ENCODE results near the gene FAIM.
A peak's percentile ranks its signal among the peaks of the same experiment; 100 is the strongest.
"Not testable (repeated sequence)": the region's sequence is repeated elsewhere in the genome, so short reads cannot be mapped to it uniquely, and the experiment has no call there.

The FAIM gene

DNA sequence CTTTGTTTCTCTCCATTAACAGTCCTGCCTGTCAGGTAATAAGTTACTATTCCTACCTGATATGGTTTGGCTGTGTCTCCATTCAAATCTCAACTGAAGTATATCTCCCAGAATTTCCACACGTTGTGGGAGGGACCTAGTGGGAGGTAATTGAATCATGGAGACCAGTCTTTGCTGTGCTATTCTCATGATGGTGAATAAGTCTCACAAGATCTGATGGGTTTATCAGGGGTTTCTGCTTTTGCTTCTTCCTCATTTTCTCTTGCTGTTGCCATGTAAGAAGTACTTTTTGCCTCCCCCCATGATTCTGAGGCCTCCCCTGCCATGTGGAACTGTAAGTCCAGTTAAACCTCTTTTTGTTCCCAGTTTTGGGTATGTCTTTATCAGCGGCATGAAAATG lies 6.9 kb upstream of the FAIM start:
- not testable (repeated sequence) for DNase-seq (ENCODE audit: low read depth, low spot score)

DNA sequence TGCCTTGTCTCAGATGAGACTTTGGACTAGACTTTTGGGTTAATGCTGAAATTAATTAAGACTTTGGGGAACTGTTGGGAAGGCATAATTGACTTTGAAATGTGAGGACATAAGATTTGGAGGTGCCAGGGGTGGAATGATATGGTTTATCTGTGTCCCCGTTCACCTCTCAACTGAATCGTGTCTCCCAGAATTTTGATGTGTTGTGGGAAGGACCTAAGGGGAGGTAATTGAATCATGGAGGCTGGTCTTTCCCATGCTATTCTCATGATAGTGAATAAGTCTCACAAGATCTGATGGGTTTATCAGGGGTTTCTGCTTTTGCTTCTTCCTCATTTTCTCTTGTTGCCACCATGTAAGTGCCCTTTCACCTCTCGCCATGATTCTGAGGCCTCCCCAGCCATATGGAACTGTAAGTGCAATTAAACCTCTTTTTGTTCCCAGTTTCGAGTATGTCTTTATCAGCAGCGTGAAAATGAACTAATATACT lies 4.4 kb upstream of the FAIM start:
- not testable (repeated sequence) for DNase-seq (ENCODE audit: low read depth, low spot score)

DNA sequence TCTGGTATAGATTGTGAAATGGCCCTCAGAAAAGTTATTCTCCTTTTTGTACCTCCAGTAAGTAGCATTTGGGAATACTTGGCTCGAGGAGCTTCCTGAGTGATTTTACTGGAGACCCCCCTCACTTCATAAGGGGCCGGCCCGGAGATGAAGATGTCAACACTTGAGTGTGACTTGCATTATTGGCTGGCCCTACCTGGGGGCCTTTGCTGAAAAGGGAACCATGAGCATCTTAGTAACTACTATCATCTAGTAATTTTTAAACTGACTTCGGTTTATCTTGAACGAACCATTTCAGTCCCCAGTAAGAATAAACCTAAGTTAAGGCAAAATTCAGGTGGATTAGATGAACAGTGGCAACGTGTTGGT lies 1.3 kb downstream of the FAIM start:
- no peak for DNase-seq (ENCODE audit: low read depth, low spot score)

DNA sequence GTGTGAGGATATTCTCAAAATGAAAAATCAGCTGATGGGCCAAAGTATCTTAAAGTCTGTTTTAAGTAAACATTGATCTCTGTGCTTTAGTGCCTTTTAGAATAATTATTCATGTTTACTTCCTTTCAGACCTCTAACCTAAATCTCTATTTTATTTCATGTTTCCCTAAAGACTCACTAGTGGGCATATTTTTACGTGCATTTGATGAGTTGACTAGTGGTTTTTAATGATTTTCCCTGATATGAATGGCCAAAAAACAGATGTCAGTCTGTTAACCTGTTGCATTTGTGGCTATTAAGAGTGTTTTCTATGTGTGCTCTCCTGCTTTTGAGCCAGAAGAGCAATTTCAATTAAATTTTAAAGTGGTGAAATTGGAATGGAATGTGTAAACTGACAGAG lies 6.9 kb downstream of the FAIM start:
- no peak for DNase-seq (ENCODE audit: low read depth, low spot score)

DNA sequence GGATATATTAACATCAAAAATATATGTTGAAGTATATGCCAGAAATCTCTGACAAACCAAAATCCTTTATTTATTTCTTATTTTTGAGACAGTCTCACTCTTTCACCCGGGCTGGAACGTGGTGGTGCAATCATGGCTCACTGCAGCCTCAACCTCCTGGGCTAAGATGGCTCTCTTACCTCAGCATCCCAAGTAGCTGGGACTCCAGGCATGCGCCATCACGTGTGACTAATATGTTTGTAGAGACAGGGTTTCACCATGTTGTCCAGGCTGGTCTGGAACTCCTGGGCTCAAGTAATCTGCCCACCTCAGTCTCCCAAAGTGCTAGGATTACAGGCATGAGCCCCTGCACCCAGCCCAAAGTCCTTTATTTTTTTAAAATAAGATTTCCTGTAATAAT lies 11.9 kb downstream of the FAIM start:
- no peak for DNase-seq (ENCODE audit: low read depth, low spot score)

DNA sequence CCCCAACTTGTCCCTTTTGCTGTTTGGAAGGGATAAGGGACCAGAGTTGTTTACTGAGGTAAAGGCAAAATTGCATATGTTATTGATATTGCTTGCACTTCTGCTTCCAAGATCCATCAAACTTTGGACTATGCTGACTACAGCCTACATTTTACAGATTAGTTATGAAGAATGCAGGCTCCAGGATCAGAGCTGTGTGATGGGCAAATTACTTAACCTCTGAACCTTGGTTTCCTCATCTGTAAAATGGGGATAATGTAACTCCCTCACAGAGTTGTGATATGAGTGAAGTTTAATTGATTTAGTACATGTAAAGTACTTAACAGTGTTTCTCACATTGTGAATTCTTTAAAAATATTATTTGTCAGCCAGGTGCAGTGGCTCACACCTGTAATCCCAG lies 15.9 kb downstream of the FAIM start:
- no peak for DNase-seq (ENCODE audit: low read depth, low spot score)

DNA sequence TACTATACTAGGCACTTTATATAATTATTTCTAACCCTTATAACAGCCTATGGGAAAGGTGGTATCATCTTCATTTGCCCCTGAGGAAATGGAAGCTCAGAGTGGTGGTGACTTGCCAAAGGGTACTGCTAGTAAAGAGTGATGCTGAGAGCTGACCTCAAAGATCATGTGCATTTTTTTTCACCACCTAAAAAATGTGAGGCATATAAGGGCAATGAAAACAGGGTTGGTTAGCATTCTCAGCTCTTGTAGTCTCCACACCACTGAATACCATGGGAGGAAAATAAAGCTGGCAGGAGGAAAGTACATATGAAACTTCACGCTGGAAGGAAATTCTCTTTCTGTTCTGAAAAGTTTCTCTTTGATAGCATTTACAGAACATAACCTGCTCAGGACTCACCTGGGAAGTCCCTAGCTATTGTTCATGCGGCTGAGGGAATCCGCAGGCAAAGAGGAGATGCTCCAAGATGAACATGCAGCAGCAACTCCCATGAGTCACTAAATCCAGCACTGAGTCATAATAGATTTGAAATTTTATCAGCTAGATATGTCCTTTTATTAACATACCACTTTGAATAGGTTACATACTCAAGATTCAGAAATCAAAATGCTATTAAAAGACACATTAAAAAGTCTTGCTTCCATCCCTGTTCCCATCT lies 17.3 kb downstream of the FAIM start:
- DNase-seq (ENCODE audit: low read depth, low spot score), result no peak

DNA sequence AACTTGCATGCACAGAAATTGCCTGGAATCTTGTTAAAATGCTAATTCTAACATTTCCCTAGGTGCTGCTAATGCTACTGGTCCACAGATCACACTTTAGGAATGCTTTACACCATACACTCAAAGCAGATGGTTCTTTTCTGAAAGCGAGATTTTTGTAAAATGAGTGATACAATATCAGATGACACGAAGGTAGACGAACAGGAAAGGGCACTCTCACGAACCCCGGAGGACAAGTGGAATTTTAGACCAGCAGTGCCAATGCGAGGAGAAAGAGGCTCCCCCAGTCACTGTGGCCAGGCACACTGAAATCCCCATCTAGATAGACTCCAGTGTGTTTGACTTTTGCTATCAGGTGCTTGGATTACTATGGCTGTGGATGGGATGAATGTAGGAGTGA lies 21.0 kb downstream of the FAIM start:
- DNase-seq (ENCODE audit: low read depth, low spot score), result no peak

DNA sequence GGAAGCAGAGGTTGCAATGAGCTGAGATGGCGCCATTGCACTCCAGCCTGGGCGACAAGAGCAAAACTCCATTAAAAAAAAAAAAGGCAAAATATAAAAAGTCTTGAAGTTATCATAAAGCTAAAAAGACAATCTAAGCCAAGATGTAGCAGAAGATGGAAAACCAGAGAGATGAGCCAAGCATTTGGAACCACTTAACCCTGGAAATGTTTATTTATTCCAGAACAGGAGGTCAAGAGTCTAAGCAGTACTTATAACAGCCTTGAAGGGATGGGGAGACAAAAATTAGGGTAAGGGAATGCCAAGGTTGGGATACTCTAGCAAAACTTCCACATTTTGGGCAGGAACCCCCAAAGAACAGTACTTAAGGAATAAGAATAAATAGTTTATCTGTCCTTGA lies 30.1 kb downstream of the FAIM start:
- no peak for DNase-seq (ENCODE audit: low read depth, low spot score)

DNA sequence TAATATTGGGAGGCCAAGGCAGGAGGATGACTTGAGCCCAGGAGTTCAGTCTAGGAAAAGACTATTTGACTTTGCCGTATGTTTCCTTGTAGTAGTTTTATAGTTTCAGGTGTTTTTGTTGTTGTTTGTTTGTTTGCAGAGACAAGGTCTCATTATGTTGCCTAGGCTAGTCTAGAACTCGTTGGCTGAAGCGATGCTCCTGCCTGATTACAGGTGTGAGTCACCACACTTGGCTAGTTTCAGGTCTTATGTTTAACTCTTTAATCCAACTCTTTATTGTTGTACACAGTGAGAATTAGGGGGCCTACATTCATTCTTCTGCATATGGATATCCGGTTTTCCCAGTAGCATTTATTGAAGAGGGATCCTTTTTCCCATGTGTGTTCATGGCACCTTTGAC lies 32.0 kb downstream of the FAIM start:
- no peak for DNase-seq (ENCODE audit: low read depth, low spot score)

DNA sequence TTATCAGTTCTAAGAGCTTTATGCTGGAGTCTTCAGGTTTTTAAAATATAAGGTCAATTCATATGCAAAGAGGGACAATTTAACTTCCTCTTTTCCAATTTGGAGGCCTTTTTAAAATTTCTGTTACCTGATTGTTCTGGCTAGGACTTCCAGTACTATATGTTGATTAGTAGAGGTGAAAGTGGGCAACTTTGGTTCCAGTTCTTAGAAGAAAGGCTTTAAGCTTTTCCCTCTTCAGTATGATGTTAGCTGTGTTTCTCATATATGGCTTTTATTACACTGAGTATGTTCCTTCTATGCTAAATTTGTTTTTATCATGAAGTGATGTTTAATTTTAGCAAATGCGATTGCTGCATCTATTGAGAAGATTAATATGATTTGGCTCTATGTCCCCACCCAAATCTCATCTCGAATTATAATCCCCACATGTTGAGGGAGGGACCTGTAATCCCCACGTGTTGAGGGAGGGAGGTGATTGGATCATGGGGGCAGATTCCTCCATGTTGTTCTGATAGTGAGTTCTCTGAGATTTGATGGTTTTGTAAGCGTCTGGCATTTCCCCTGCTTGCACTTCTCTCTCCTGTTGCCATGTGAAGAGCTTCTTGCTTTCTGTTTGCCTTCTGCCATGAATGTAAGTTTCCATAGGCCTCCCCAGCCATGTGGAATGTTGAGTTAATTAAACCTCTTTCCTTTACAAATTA lies 33.8 kb downstream of the FAIM start:
- no peak for DNase-seq (ENCODE audit: low read depth, low spot score)

DNA sequence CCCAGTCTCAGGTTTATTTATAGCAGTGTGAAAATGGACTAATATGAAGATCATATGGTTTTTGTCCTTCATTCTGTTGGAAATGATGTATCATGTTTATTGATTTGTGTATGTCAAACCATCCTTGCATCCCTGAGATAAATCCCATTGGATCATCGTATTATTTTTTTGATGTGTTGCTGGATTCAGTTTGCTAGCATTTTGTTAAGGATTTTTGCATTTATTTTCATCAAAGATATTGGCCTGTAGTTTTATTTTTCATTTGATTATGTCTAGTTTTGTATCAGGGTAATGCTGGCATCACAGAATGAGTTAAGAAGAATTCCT lies 34.3 kb downstream of the FAIM start:
- no peak for DNase-seq (ENCODE audit: low read depth, low spot score)

DNA sequence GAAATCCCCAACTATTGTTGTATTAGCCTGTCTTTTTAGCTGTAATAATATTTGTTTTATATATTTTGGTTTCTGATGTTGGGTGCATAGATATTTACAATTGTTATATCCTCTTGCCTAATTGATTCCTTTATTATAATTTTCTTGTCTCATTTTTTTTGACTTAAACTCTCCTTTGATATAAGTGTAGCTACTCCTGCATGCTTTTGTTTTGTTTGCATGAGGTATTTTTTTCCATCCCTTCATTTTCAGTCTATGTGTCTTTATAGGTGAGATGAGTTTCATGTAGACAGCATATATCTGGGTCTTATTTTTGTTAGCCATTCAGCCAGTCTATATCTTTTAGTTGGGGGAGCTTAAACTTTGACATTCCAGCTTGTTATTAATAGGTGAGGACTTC lies 37.4 kb downstream of the FAIM start:
- no peak for DNase-seq (ENCODE audit: low read depth, low spot score)

DNA sequence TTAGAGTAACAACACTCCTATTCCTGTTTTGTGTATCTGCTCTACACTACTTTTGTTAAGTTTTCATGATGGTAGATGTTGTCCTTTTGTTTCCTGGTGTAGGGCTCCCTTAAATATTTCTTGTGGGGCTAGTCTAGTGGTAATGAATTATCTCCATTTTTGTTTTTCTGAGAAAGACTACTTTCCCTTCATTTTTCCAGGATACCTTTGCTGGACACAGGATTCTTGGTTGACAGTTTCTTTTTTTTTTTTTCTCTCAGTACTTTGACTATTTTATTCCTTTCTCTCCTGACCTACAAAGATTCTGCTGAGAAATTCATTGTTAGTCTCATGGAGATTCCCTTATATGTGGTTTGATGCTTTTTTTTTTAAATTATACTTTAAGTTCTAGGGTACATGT lies 37.9 kb downstream of the FAIM start:
- no peak for DNase-seq (ENCODE audit: low read depth, low spot score)

DNA sequence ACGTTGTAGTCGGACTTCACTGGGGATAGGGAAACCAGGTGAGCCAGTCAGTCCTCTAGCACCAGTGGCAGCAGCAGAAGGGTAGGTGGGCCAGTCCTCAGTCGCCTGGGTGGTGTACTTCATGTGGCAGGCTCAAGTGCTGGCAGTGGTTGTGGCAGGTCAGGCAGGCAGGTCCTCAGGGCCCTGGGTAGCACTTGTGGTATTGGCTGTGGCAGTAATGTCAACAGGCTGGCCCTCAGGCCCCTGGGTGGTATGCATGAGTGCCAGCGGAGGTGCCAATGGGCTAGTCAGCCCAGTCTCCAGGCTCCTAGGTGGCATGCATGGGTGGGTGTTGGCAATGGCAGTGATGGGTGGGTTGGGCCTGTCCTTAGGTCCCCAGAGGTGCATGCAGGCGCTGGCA lies 40.6 kb downstream of the FAIM start:
- DNase-seq (ENCODE audit: low read depth, low spot score), result no peak

DNA sequence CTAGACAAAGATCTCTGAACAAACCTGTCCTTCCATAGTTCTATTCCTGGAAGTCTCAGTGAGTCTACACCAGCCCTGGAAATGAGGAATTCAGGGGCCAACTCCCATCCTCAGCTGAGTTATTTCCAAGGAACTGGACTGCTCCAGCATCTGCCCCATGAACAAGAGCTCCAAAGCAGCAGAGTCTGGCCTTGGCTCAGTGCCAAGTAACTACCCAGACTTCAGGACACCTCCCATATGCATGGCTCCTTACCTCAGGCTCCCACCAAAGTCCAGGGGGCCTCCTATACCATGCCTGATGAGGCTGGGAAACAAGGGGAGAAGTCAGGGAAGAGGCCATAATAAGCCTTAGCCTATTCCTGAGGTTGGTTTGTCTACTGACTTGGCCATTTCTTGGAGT lies 45.0 kb downstream of the FAIM start:
- no peak for DNase-seq (ENCODE audit: low read depth, low spot score)

DNA sequence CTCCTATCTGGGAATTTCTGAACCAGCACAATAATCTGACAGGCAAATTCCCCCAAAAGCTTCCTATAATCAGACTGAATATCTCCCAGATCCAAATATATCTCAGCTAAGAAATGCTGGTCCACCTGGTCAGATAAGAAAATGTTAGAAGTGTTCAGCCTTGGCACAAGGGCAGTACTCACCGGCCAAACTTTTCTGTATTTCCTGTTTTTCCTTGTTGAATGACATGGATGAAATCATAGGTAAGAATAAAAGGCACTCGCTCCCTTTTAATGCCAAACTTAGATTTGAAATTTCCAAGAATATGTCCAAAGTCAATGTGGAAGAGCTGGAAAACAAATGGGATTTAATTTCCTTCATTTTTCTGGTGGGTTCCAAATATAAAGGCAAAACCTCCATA lies 48.9 kb downstream of the FAIM start:
- DNase-seq (ENCODE audit: low read depth, low spot score), result no peak

DNA sequence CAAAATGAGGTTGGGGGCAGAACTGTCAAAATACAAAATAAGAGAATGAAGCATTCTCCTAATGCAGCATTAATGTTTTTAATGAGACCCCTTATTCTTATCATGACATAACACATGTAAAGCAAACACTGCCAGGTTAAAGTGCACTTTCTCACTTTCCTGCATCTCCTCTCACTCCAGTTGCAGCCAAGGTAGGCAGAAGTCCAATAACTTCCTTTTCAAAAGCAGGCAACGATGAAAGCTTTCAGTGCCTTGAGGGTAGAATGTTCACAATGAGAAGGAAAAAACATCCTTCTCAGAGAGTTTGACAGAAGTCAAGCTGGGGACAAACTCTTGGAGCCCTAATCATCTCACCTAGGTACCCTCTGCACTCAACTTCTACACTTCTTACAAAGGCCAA lies 59.5 kb downstream of the FAIM start:
- DNase-seq (ENCODE audit: low read depth, low spot score), result no peak

DNA sequence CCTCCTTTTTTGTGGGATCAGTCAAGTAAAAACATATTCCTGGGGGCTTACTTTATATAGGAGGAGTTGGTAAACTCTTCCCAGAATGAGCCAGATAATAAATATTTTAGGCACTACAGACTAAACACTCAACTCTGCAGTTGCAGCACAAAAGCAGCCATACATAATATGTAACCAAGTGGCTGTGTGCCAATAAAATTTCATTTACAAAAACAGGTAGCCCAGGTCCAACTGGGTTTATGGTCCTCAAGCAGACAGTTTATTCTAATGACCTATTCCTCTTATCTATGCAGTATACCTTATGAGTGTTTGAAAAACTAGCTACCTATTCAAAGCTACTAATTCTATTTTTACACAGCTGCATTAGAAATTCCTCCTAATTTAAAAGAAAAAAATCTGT lies 61.8 kb downstream of the FAIM start:
- DNase-seq (ENCODE audit: low read depth, low spot score), result no peak

DNA sequence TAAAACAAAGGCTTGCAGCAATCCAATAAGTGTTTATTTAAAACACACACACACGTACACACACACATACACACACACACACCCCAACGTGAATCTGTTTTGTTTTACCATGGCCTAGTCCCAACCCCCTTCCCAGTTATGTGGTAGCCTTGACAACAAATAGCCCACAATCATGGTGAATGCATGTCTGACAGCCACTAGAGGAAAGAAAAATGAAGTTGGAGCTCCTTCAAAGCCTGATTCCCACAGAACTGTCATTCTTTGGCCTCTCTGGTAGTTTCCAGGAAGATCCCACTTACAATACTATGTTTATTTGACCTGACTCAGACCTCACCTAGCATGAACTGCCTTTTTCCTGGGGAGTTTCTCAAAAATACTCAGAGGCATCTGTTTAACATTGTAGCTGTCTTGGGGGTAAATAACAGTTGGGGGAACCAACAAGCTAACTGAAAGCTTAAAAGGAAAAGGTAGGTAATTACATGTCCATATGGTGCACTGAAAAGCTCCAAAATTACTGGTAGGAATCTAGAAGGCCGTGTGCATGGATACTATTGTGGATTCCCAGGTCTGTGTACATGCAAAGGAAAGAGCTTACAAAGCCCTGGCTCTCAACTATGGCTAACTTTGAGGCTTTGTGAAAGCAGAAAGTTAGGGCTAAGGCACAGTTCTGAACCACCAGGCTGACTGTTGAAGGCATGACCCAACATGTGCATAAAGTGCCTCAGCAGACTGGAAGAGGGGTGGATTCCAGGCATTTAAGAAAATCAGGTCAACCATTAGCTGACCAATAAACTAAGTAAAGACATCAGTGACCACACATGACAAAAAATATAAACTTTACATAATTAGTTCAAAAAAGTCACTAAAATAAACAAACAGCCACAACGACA lies 65.3 kb downstream of the FAIM start:
- DNase-seq (ENCODE audit: low read depth, low spot score), result peak; percentile 59

DNA sequence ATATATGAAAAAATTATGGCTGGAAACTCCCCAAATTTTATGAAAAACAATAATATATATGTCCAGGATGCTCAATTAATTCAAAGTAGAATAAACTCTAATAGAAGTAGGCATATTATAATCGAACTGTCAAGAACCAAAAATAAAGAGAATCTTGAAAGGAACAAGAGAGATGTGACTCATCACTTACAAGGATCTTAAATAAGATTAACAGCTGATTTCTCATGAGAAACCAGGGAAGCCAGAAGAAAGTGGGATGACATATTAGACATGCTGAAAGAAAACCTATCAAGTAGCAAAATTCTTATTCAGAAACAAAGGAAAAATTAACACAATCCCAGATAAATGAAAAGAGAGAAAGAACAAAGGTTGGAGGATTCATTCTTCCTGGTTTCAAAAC lies 66.8 kb downstream of the FAIM start:
- no peak for DNase-seq (ENCODE audit: low read depth, low spot score)

DNA sequence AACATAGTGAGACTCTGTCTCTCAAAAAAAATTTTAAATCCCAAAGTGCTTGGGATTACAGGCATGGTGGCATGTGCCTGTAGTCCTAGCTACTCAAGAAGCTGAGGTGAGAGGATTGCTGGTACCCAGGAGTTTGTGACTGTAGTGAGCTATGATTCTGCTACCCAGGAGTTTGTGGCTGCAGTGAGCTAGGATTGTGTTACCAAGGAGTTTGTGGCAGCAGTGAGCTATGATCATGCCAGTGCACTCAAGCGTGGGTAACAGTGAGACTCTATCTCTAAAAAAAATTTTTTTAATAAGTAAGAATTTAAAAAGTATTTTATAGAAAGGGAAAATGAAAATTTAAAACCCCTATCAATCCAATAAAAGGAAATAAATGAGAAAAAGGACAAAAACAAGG lies 69.5 kb downstream of the FAIM start:
- DNase-seq (ENCODE audit: low read depth, low spot score), result no peak

DNA sequence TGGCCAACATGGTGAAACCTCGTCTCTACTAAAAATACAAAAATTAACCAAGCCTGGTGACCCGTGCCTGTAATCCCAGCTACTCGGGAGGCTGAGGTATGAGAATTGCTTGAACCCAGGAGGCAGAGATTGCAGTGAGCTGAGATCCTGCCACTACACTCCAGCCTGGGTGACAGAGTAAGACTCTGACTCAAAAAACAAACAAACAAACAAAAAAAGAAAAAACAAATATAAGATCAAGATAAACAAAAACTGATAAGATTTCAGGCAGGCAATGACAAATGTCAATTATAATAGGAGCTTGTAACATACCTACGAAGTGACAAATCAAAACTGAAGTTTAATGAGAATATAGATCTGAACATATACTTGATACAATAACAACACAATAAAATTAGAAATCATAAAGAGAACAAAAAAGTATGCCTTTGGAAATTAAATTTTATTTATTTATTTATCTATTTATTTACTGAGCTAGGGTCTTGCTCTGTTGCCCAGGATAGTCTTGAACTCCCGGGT lies 70.4 kb downstream of the FAIM start:
- DNase-seq (ENCODE audit: low read depth, low spot score), result no peak
